ENCODE results near the gene NXPH1. TPM values are rescaled to one million over a fixed set of nuclear protein-coding genes. Genes with fewer than 3 reads are reported as not detected.

NXPH1 gene
- polyA plus RNA-seq, 1 donor from 2014 or later: 15.9 TPM

- no peaks in the 10 kb centered on the region for H3K9me2 ChIP-seq (ENCODE audit: insufficient read depth, low read length)
- no peak overlapping the region for H3K27ac ChIP-seq (ENCODE audit: low read length)
- no peaks in the 10 kb centered on the region for H3K36me3 ChIP-seq (ENCODE audit: insufficient read depth, low read length)
- no peak overlapping the region for H3K9ac ChIP-seq (ENCODE audit: low read length)
- no peak for TF ChIP-seq EZH2 (IDR thresholded peaks at IDR 0.05; ENCODE audit: borderline replicate concordance, insufficient read depth, low read length, poor library complexity, severe bottlenecking)
- TF ChIP-seq EP300 (conservative IDR thresholded peaks at IDR 0.05; ENCODE audit: poor library complexity, severe bottlenecking): no peak
- TF ChIP-seq CTCF (IDR thresholded peaks at IDR 0.05; ENCODE audit: poor library complexity, severe bottlenecking): no peak
- no peak for TF ChIP-seq TAF1 (IDR thresholded peaks at IDR 0.05; ENCODE audit: low read depth)
- no peak overlapping the region for H3K4me3 ChIP-seq (ENCODE audit: low read length)
- no peak overlapping the region for H3K4me2 ChIP-seq (ENCODE audit: low read length)
- H4K20me1 ChIP-seq (ENCODE audit: insufficient read depth): no peaks in the 10 kb centered on the region
- H2AFZ ChIP-seq (ENCODE audit: low read depth, low read length): no peak overlapping the region
- H3F3A ChIP-seq (ENCODE audit: insufficient read depth, low read length, poor library complexity, severe bottlenecking): no peaks in the 10 kb centered on the region
- H3K27me3 ChIP-seq (ENCODE audit: insufficient read depth, low read depth, low read length): no peaks in the 10 kb centered on the region
- no peaks in the 10 kb centered on the region for H3K9me3 ChIP-seq (ENCODE audit: low read length)
- H3K79me2 ChIP-seq (replicated peaks; ENCODE audit: insufficient read depth, low read length): no peaks in the 10 kb centered on the region
These were observed 156.8 kb downstream of the NXPH1 start for GRCh38 chr7:8590225-8590624.

- no peak overlapping the region for H3K9ac ChIP-seq (ENCODE audit: low read length)
- H3K79me2 ChIP-seq (replicated peaks; ENCODE audit: insufficient read depth, low read length): no peaks in the 10 kb centered on the region
- no peak for TF ChIP-seq CTCF (IDR thresholded peaks at IDR 0.05; ENCODE audit: poor library complexity, severe bottlenecking)
- no peak for TF ChIP-seq RAD21 (conservative IDR thresholded peaks at IDR 0.05)
- no peak for TF ChIP-seq TAF1 (IDR thresholded peaks at IDR 0.05; ENCODE audit: low read depth)
- no peak for TF ChIP-seq POLR2AphosphoS5 (IDR thresholded peaks at IDR 0.05)
- no peak for TF ChIP-seq SMC3 (conservative IDR thresholded peaks at IDR 0.05; ENCODE audit: poor library complexity)
- no peak for TF ChIP-seq REST (IDR thresholded peaks at IDR 0.05; ENCODE audit: borderline replicate concordance)
- no peak for TF ChIP-seq MXI1 (conservative IDR thresholded peaks at IDR 0.05; ENCODE audit: poor library complexity, severe bottlenecking)
- TF ChIP-seq EP300 (conservative IDR thresholded peaks at IDR 0.05; ENCODE audit: poor library complexity, severe bottlenecking): no peak
- TF ChIP-seq EZH2 (IDR thresholded peaks at IDR 0.05; ENCODE audit: borderline replicate concordance, insufficient read depth, low read length, poor library complexity, severe bottlenecking): no peak
- no peak overlapping the region for H3K4me2 ChIP-seq (ENCODE audit: low read length)
- no peaks in the 10 kb centered on the region for H3F3A ChIP-seq (ENCODE audit: insufficient read depth, low read length, poor library complexity, severe bottlenecking)
- H4K20me1 ChIP-seq (ENCODE audit: insufficient read depth): no peaks in the 10 kb centered on the region
- H3K27ac ChIP-seq (ENCODE audit: low read length): no peak overlapping the region
- no peaks in the 10 kb centered on the region for H3K9me2 ChIP-seq (ENCODE audit: insufficient read depth, low read length)
- H3K36me3 ChIP-seq (ENCODE audit: insufficient read depth, low read length): no peaks in the 10 kb centered on the region
- no peak overlapping the region for H3K4me3 ChIP-seq (ENCODE audit: low read length)
- H2AFZ ChIP-seq (ENCODE audit: low read depth, low read length): no peak overlapping the region
- H3K9me3 ChIP-seq (ENCODE audit: low read length): no peaks in the 10 kb centered on the region
- no peaks in the 10 kb centered on the region for H3K27me3 ChIP-seq (ENCODE audit: insufficient read depth, low read depth, low read length)
These were observed 157.4 kb downstream of the NXPH1 start for GRCh38 chr7:8590791-8591190.

All from neural cell (in vitro differentiated cells).